Motor neuron (in vitro differentiated cells): ENCODE measurements around the gene STK35. TPM values are rescaled to one million over a fixed set of nuclear protein-coding genes. Genes with fewer than 3 reads are reported as not detected.

Source experiments
- ATAC-seq, 8 experiments: fragments of 200-7000 bp; cut with Tn5 transposase; replicated peaks in 6 of 8; 2 replicates each; pipeline ENCODE4 v1.8.0; 2021; ENCODE audit warnings: mild to moderate bottlenecking in 8 of 8, moderate library complexity in 8 of 8
- H3K27ac ChIP-seq, 2 donors: fragments of 250-450 bp; sonication (Bioruptor Pico); 2 replicates each; pipeline ENCODE4 v1.9.0; 2021; ENCODE audit warnings: antibody characterized with exemption in 2 of 2, mild to moderate bottlenecking in 2 of 2, moderate library complexity in 1 of 2
- H3K4me1 ChIP-seq, 2 donors: fragments of 250-450 bp; sonication (Bioruptor Pico); replicated peaks in 1 of 2; 2 replicates each; pipeline ENCODE4 v1.6.1; 2021; ENCODE audit warnings: antibody characterized with exemption in 2 of 2, mild to moderate bottlenecking in 2 of 2, moderate library complexity in 1 of 2
- H3K4me3 ChIP-seq, 5 donors: fragments of 250-450 bp; sonication (Bioruptor Pico); 2 replicates each; pipeline ENCODE4 v1.9.0; 2021; ENCODE audit warnings: antibody characterized with exemption in 5 of 5, mild to moderate bottlenecking in 5 of 5, moderate library complexity in 4 of 5
- WGBS, 10 experiments: fragments of 450-650 bp; shearing (Covaris generic); methylation state at CpG; one replicate each; pipeline ENCODE4 v1.0.0; 2022; 5-methylcytosine and 5-hydroxymethylcytosine counted together
- in situ Hi-C, 9 experiments: fragments of 400-800 bp; cut with MboI; loops; one replicate each; pipeline ENCODE4 v1.15.0; 2021; ENCODE audit warnings: low sequenced_read_pairs in 9 of 9, low pct_unique_long_range_greater_than_20kb in 2 of 9; ENCODE audit not compliant: unreplicated experiment in 9 of 9
- total RNA-seq, 8 experiments: library from RNA; unstranded; fragments of 300-600 nt; gene quantifications; 2 replicates each; pipeline versions ENCODE4 v1.2.3 to v1.2.4, GENCODE V29; 2022

Gene STK35
- total RNA-seq, 8 experiments from 2014 or later = 7.1 to 14.4 (median 11.1) TPM

DNA sequence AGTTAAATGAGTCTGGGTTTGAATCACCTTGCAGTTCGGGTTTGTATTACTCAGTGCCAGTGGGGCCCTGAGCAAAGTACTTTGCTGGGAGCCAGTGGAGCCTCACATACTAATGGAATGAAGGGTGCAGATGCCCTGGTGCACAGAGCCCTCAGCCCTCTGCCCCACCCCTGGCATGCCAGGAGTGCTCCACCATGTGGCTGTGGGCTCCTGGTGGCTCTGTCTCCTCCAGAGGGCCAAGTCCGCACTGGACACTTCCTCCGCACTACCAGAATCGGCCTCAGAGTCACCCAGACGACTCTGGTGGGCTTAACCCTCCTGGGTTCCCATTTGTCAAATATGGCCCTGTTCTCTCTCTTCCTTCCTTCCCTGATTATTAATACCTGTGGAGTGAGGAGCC is 94.0 kb downstream of the STK35 start:
- Histone ChIP-seq H3K27ac (no peak overlapping the region), H3K4me1 (no peaks in the 10 kb centered on the region), H3K4me3 (no peak overlapping the region)
- WGBS, 10 experiments = 0 to 100% (median 76%) methylated on average over 1 to 4 of the region's 5 CpGs; no CpG with 5 or more reads in 5 of the 10 experiments
- ATAC-seq = peak in 1 of 8 experiments; percentile 26
- in situ Hi-C loops = no loop called here

DNA sequence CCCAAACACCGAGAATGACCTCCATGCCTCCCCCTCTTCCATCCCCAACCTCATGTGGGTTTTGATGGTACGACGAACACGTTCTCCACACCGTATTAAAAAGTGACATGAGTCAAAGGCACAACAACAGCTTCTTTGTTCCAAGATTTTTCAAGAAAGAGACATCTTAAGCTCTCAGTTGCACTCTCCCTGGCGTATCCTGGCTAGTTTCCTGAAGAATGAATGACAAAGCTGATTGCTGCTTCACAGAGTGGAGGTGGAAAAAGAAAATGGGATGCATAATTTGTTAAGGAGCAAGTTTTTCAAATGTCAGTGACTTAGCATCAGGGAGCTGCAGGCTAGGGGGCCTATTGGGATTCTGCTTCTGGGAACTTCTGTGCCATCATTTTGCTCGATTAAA is 95.5 kb downstream of the STK35 start:
- no peak for ATAC-seq
- in situ Hi-C loops = no loop called here
- WGBS, 10 experiments = 0 to 30% (median 17%) methylated on average over 1 to 6 of the region's 7 CpGs; no CpG with 5 or more reads in 3 of the 10 experiments
- Histone ChIP-seq H3K4me3 (no peak overlapping the region), H3K4me1 (no peaks in the 10 kb centered on the region), H3K27ac (no peak overlapping the region)

Other genes starting within 250 kb of the STK35 start
- 10 to 100 TPM in 1 of 8 experiments, 1 to 10 TPM in 7; 1.7 to 47.3 (median 2.4) TPM for gene SIRPA, start 206.4 kb upstream of the STK35 start, total RNA-seq
- under 1 TPM in 3 of 8 experiments, not detected in 5; 0.09 to 0.10 (median 0.09) TPM for gene PDYN, start 107.8 kb upstream of the STK35 start, total RNA-seq
- 1 to 10 TPM in 1 of 8 experiments, under 1 TPM in 5, not detected in 2; 0.05 to 2.8 (median 0.30) TPM for gene TGM3, start 194.2 kb downstream of the STK35 start, total RNA-seq